B cell (primary cell): ENCODE data around the gene QKI. TPM values are rescaled to one million over a fixed set of nuclear protein-coding genes. Genes with fewer than 3 reads are reported as not detected.

Source experiments
- ATAC-seq: fragments of 200-7000 bp; cut with Tn5 transposase; one replicate; pipeline ENCODE4 v1.10.0; 2021; ENCODE audit warnings: low read depth, mild to moderate bottlenecking, moderate number of reproducible peaks, moderate library complexity
- CTCF ChIA-PET: fragments of 350-600 bp; sonication (Branson Sonifier 250); formaldehyde crosslinking; loops from one replicate; lab custom pipeline; 2021; ENCODE audit warnings: antibody characterized with exemption, inconsistent platforms; lab: Charles Lee
- POLR2A ChIA-PET: fragments of 350-600 bp; sonication (Branson Sonifier 250); formaldehyde crosslinking; loops from one replicate; lab custom pipeline; 2021; ENCODE audit warnings: antibody characterized with exemption; lab: Charles Lee
- DNase-seq: peaks from one replicate; pipeline ENCODE4 v3.0.0; 2013
- H2AFZ ChIP-seq: 2 replicates; pipeline ENCODE4 v1.6.1; 2012; ENCODE audit warnings: mild to moderate bottlenecking, low read depth, low read length; ENCODE audit not compliant: insufficient read depth, poor library complexity, severe bottlenecking
- H3K27ac ChIP-seq, 2 donors: 1 replicate in 1 of 2; 2 replicates in 1 of 2; pipeline ENCODE4 v1.5.1; 2012 to 2013; ENCODE audit warnings: low read length in 2 of 2, mild to moderate bottlenecking in 2 of 2, moderate library complexity in 1 of 2
- H3K27me3 ChIP-seq, 4 experiments: fragments of 200-600 bp in 1 of 4; sonication (generic) in 1 of 4; replicated peaks in 1 of 4; 1 replicate in 2 of 4; 2 replicates in 2 of 4; pipeline versions ENCODE4 v1.6.1 to v1.7.0; 2013 to 2016; ENCODE audit warnings: low read length in 3 of 4, mild to moderate bottlenecking in 2 of 4, mixed read lengths in 1 of 4, moderate library complexity in 1 of 4; ENCODE audit not compliant: insufficient read depth in 4 of 4, control insufficient read depth in 3 of 4; ENCODE audit errors: control extremely low read depth in 1 of 4
- H3K36me3 ChIP-seq, 2 experiments: replicated peaks in 1 of 2; 1 replicate in 1 of 2; 2 replicates in 1 of 2; pipeline versions ENCODE4 v1.6.1 to v1.7.1; 2013; ENCODE audit warnings: low read length in 1 of 2; ENCODE audit not compliant: insufficient read depth in 2 of 2, control insufficient read depth in 1 of 2; ENCODE audit errors: control extremely low read depth in 1 of 2, extremely low read depth in 1 of 2
- H3K4me1 ChIP-seq, 2 donors: fragments of 200-600 bp in 1 of 2; sonication (generic) in 1 of 2; 1 replicate in 1 of 2; 2 replicates in 1 of 2; pipeline versions ENCODE4 v1.5.1 to v1.6.1; 2013 to 2017; ENCODE audit warnings: low read length in 2 of 2; ENCODE audit not compliant: control insufficient read depth in 2 of 2, insufficient read depth in 2 of 2
- H3K4me2 ChIP-seq: replicated peaks from 2 replicates; pipeline ENCODE3; 2012; ENCODE audit warnings: mild to moderate bottlenecking, low read depth, low read length; ENCODE audit not compliant: poor library complexity, severe bottlenecking
- H3K4me3 ChIP-seq, 5 experiments: fragments of 200-600 bp in 1 of 5; sonication (generic) in 1 of 5; 1 replicate in 3 of 5; 2 replicates in 2 of 5; pipeline versions ENCODE4 v1.5.1 to v1.7.0; 2011 to 2016; ENCODE audit warnings: low read length in 4 of 5, mild to moderate bottlenecking in 4 of 5, low read depth in 2 of 5, control low read depth in 1 of 5, moderate library complexity in 1 of 5; ENCODE audit not compliant: insufficient read depth in 1 of 5; ENCODE audit errors: control extremely low read depth in 1 of 5, extremely low read depth in 1 of 5
- H3K79me2 ChIP-seq: fragments of 200-600 bp; sonication (generic); one replicate; pipeline ENCODE4 v1.6.0; 2016; ENCODE audit warnings: low read length; ENCODE audit not compliant: control insufficient read depth, insufficient read depth
- H3K9ac ChIP-seq: fragments of 200-600 bp; sonication (generic); 2 replicates; pipeline ENCODE4 v1.6.1; 2017; ENCODE audit warnings: mild to moderate bottlenecking, low read length, moderate library complexity
- H3K9me3 ChIP-seq, 3 donors: one replicate each; pipeline versions ENCODE4 v1.6.1 to v1.7.1; 2013; ENCODE audit warnings: low read length in 2 of 3; ENCODE audit not compliant: control insufficient read depth in 2 of 3, insufficient read depth in 1 of 3; ENCODE audit errors: control extremely low read depth in 1 of 3
- H4K20me1 ChIP-seq: 2 replicates; pipeline ENCODE4 v1.6.0; 2012; ENCODE audit warnings: mild to moderate bottlenecking, low read length; ENCODE audit not compliant: insufficient read depth, control insufficient read depth, poor library complexity, severe bottlenecking
- H3K27ac Mint-ChIP-seq: one replicate; pipeline ENCODE4 v1.8.0; 2021; ENCODE audit warnings: mixed read lengths
- H3K27me3 Mint-ChIP-seq: one replicate; pipeline ENCODE4 v1.8.0; 2021; ENCODE audit warnings: mixed read lengths
- H3K4me1 Mint-ChIP-seq: one replicate; pipeline ENCODE4 v1.8.0; 2021; ENCODE audit warnings: mixed read lengths
- H3K4me3 Mint-ChIP-seq: one replicate; pipeline ENCODE4 v1.8.0; 2021; ENCODE audit warnings: mixed read lengths
- H3K9me3 Mint-ChIP-seq: one replicate; pipeline ENCODE4 v1.8.0; 2022; ENCODE audit warnings: mixed read lengths; ENCODE audit not compliant: insufficient read depth
- CTCF ChIP-seq: fragments of 200-600 bp; IDR thresholded peaks from one replicate; pipeline ENCODE4 v1.8.0; 2022; ENCODE audit warnings: antibody characterized with exemption, mild to moderate bottlenecking
- EZH2 ChIP-seq: IDR thresholded peaks from 2 replicates; pipeline ENCODE4 v1.6.1; 2012; ENCODE audit warnings: borderline replicate concordance, low read depth, mild to moderate bottlenecking, moderate library complexity, low read length; ENCODE audit not compliant: insufficient read depth, poor library complexity, severe bottlenecking
- WGBS: methylation state at CpG from one replicate; pipeline ENCODE4 v1.1.5; 2013; ENCODE audit warnings: missing lambda C conversion rate; ENCODE audit not compliant: insufficient coverage; 5-methylcytosine and 5-hydroxymethylcytosine counted together
- intact Hi-C: fragments of 100-400 bp; cut with micrococcal nuclease; formaldehyde crosslinking; loops from one replicate; pipeline ENCODE4 v1.10.0; 2022
- polyA plus RNA-seq: library from polyadenylated mRNA; depleted of rRNA; stranded (reverse); fragments of >200 nt; gene quantifications from 2 replicates; pipeline ENCODE4 v1.2.3, GENCODE V29; 2012
- total RNA-seq, 2 donors: library from RNA; stranded (reverse); fragments of 120-200 nt in 1 of 2; gene quantifications; 1 replicate in 1 of 2; 2 replicates in 1 of 2; pipeline versions ENCODE4 v1.2.3 to v1.2.4, GENCODE V29; 2013 to 2022

The QKI gene
- total and polyA plus RNA-seq, 2 donors (not counting 1 experiment from before 2014, with no cell fraction given): 38.8 to 79.5 TPM

GRCh38 chr6:163395122-163395830, 19.2 kb upstream of the QKI start:
- Histone ChIP-seq H4K20me1 (no peaks in the 10 kb centered on the region), H3K9ac (no peak overlapping the region), H3K4me1 (peaks cover 7 to 9% of the 10 kb centered on the region in 2 donors), H3K27me3 (peaks cover 0 to 14% (median 7%) of the 10 kb centered on the region in 4 experiments), H3K79me2 (no peaks in the 10 kb centered on the region), H3K9me3 (peaks cover 0 to 3% (median 0%) of the 10 kb centered on the region in 3 donors), H3K4me3 (no peak overlapping the region), H3K36me3 (no peaks in the 10 kb centered on the region), H3K4me2 (no peak overlapping the region), H3K27ac (no peak overlapping the region), H2AFZ (no peak overlapping the region)
- ChIA-PET POLR2A (no interaction called here), CTCF (no interaction called here)
- no peak for ATAC-seq
- Mint-ChIP-seq H3K4me1 (peaks cover 13% of the 10 kb centered on the region), H3K27me3 (peaks cover 44% of the 10 kb centered on the region), H3K9me3 (no peaks in the 10 kb centered on the region), H3K27ac (no peak overlapping the region), H3K4me3 (no peak overlapping the region)
- DNase-seq: no peak
- WGBS: 100% methylated on average over 1 of the region's 5 CpGs
- TF ChIP-seq EZH2: no peak
- TF ChIP-seq CTCF: no peak
- intact Hi-C loops: no loop called here

- ATAC-seq: no peak
- H3K4me3 ChIP-seq: no peak overlapping the region
- intact Hi-C loops: no loop called here
- Mint-ChIP-seq H3K4me3 (no peak overlapping the region), H3K27me3 (peaks cover 39% of the 10 kb centered on the region), H3K9me3 (no peaks in the 10 kb centered on the region), H3K27ac (no peak overlapping the region), H3K4me1 (peaks cover 13% of the 10 kb centered on the region)
- H2AFZ ChIP-seq: no peak overlapping the region
- no peaks in the 10 kb centered on the region for H3K79me2 ChIP-seq
- DNase-seq: no peak
- H3K4me1 ChIP-seq: peaks cover 7 to 9% of the 10 kb centered on the region in 2 donors
- 100% methylated on average over 1 of the region's 3 CpGs for WGBS
- H3K4me2 ChIP-seq: no peak overlapping the region
- H3K36me3 ChIP-seq: no peaks in the 10 kb centered on the region
- H3K9ac ChIP-seq: no peak overlapping the region
- TF ChIP-seq EZH2: no peak
- TF ChIP-seq CTCF: no peak
- H3K27me3 ChIP-seq: peaks cover 0 to 14% (median 7%) of the 10 kb centered on the region in 4 experiments
- no peaks in the 10 kb centered on the region for H4K20me1 ChIP-seq
- CTCF ChIA-PET: no interaction called here
- POLR2A ChIA-PET: no interaction called here
- H3K9me3 ChIP-seq: peaks cover 0 to 3% (median 0%) of the 10 kb centered on the region in 3 donors
- H3K27ac ChIP-seq: no peak overlapping the region
These were observed 18.7 kb upstream of the QKI start for GRCh38 chr6:163395831-163396185.
